HEK293T (cell line): Measurements from ENCODE around the gene STRN3.
"Not testable (repeated sequence)": the region's sequence is repeated elsewhere in the genome, so short reads cannot be mapped to it uniquely, and the experiment has no call there.

ENCODE experiments used
- ELF4 ChIP-seq: fragments of 450-650 bp; IDR thresholded peaks from 2 replicates; pipeline ENCODE4 v1.6.1; 2017; ENCODE audit warnings: antibody characterized with exemption
- FOXA1 ChIP-seq: fragments of 450-650 bp; IDR thresholded peaks from 2 replicates; pipeline ENCODE4 v1.6.1; 2016; ENCODE audit warnings: mild to moderate bottlenecking
- FOXM1 ChIP-seq: fragments of 450-650 bp; IDR thresholded peaks from 2 replicates; pipeline ENCODE4 v1.6.1; 2017; ENCODE audit warnings: mild to moderate bottlenecking, borderline replicate concordance
- L3MBTL2 ChIP-seq: fragments of 450-650 bp; conservative IDR thresholded peaks from 2 replicates; pipeline ENCODE4 v1.6.1; 2016; ENCODE audit warnings: mild to moderate bottlenecking
- LEF1 ChIP-seq: fragments of 450-650 bp; IDR thresholded peaks from 2 replicates; pipeline ENCODE4 v1.6.1; 2017; ENCODE audit warnings: mild to moderate bottlenecking, borderline replicate concordance
- NFRKB ChIP-seq: fragments of 450-650 bp; IDR thresholded peaks from 2 replicates; pipeline ENCODE4 v1.6.1; 2016; ENCODE audit warnings: mild to moderate bottlenecking, moderate library complexity
- SP1 ChIP-seq: fragments of 450-650 bp; IDR thresholded peaks from 2 replicates; pipeline ENCODE4 v1.6.1; 2017
- SUZ12 ChIP-seq: fragments of 450-650 bp; IDR thresholded peaks from 2 replicates; pipeline ENCODE4 v1.6.1; 2016; ENCODE audit warnings: mild to moderate bottlenecking

DNA sequence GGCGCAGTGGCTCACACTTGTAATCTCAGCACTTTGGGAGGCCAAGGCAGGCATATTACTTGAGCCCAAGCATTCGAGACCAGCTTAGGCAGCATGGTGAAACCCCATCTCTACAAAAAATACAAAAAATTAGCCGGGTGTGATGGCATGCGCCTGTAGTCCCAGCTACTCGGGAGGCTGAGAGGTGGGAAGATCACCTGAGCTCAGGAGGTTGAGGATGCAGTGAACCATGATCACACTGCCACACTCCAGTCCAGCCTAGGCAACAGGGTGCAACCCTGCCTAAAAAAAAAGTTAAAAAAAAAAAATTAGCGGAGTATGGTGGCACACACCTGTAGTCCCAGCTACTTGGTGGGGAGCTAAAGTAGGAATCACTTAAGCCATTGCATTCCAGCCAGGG is 22.2 kb downstream of the STRN3 start:
- TF ChIP-seq L3MBTL2, NFRKB, ELF4, FOXA1, SP1, SUZ12, FOXM1, LEF1: not testable (repeated sequence)
